ENCODE data around the gene OR56A1.

The OR56A1 gene

GRCh38 chr11:6057452-6057851 is 26.9 kb upstream of the OR56A1 start:
- no peak for DNase-seq (ENCODE audit: low spot score)
- in situ Hi-C loops (cut with MboI; ENCODE audit: low sequenced_read_pairs, unreplicated experiment): no loop called here
- no peak for TF ChIP-seq CTCF (IDR thresholded peaks at IDR 0.05; ENCODE audit: borderline replicate concordance, control extremely low read depth, extremely low read depth, insufficient read depth, missing control alignments)

GRCh38 chr11:6055569-6055968 is 25.0 kb upstream of the OR56A1 start:
- TF ChIP-seq CTCF (IDR thresholded peaks at IDR 0.05; ENCODE audit: borderline replicate concordance, control extremely low read depth, extremely low read depth, insufficient read depth, missing control alignments): no peak
- no peak for DNase-seq (ENCODE audit: low spot score)
- in situ Hi-C loops (cut with MboI; ENCODE audit: low sequenced_read_pairs, unreplicated experiment): no loop called here

- TF ChIP-seq CTCF (IDR thresholded peaks at IDR 0.05; ENCODE audit: borderline replicate concordance, control extremely low read depth, extremely low read depth, insufficient read depth, missing control alignments): no peak
- in situ Hi-C loops (cut with MboI; ENCODE audit: low sequenced_read_pairs, unreplicated experiment): no loop called here
- no peak for DNase-seq (ENCODE audit: low spot score)
These were observed 21.8 kb upstream of the OR56A1 start for GRCh38 chr11:6052374-6052773.

- in situ Hi-C loops (cut with MboI; ENCODE audit: low sequenced_read_pairs, unreplicated experiment): no loop called here
- DNase-seq (ENCODE audit: low spot score): no peak
- no peak for TF ChIP-seq CTCF (IDR thresholded peaks at IDR 0.05; ENCODE audit: borderline replicate concordance, control extremely low read depth, extremely low read depth, insufficient read depth, missing control alignments)
These were observed 10.3 kb upstream of the OR56A1 start for GRCh38 chr11:6040874-6041273.

- in situ Hi-C loops (cut with MboI; ENCODE audit: low sequenced_read_pairs, unreplicated experiment): no loop called here
- DNase-seq (ENCODE audit: low spot score): no peak
These were observed 3.1 kb downstream of the OR56A1 start for GRCh38 chr11:6027501-6027900.

GRCh38 chr11:6025056-6025455 is 5.5 kb downstream of the OR56A1 start:
- DNase-seq (ENCODE audit: low spot score): no peak
- TF ChIP-seq CTCF (IDR thresholded peaks at IDR 0.05; ENCODE audit: borderline replicate concordance, control extremely low read depth, extremely low read depth, insufficient read depth, missing control alignments): no peak
- in situ Hi-C loops (cut with MboI; ENCODE audit: low sequenced_read_pairs, unreplicated experiment): no loop called here

More at GRCh38 chr11:6027501-6027900, 3.1 kb downstream of the OR56A1 start:
- TF ChIP-seq CTCF (IDR thresholded peaks at IDR 0.05; ENCODE audit: borderline replicate concordance, control extremely low read depth, extremely low read depth, insufficient read depth, missing control alignments): no peak

- in situ Hi-C loops (cut with MboI; ENCODE audit: low sequenced_read_pairs, unreplicated experiment): loop anchor here (25.0 kb wide), 1 partner anchor 289 kb away; the partner anchor contains the start of gene CAVIN3
- no peak for DNase-seq (ENCODE audit: low spot score)
- no peak for TF ChIP-seq CTCF (IDR thresholded peaks at IDR 0.05; ENCODE audit: borderline replicate concordance, control extremely low read depth, extremely low read depth, insufficient read depth, missing control alignments)
These were observed 7.6 kb downstream of the OR56A1 start for GRCh38 chr11:6022956-6023355.

All from GM13976 (cell line).